ENCODE data around the gene MAP4K4. TPM values are rescaled to one million over a fixed set of nuclear protein-coding genes. Genes with fewer than 3 reads are reported as not detected.

Gene MAP4K4
- total and polyA plus RNA-seq, 2 of the 13 experiments (the other 11 are each of a cell fraction or from before 2014, with no cell fraction given): 105 to 264 TPM

- TF ChIP-seq ZNF318 (CRISPR knock-in tag; IDR thresholded peaks at IDR 0.05): peak; percentile 60; the same call in 1 of the 2 replicates
- 0 out of 2 replicates have a peak, but pooled peaks have one; percentile 25 for TF ChIP-seq PITX1 (CRISPR knock-in tag; IDR thresholded peaks at IDR 0.05)
- peak; percentile 51; the same call in 1 of the 2 replicates for TF ChIP-seq IRF9 (CRISPR knock-in tag; IDR thresholded peaks at IDR 0.05; ENCODE audit: borderline replicate concordance)
- TF ChIP-seq ZNF775 (CRISPR knock-in tag; IDR thresholded peaks at IDR 0.05; ENCODE audit: borderline replicate concordance): peak; percentile 96; the same call in 1 of the 2 replicates
- 0 out of 2 replicates have a peak, but pooled peaks have one; percentile 5 for TF ChIP-seq FOXP4 (CRISPR knock-in tag; IDR thresholded peaks at IDR 0.05)
- peak; percentile 39; the same call in 1 of the 2 replicates for TF ChIP-seq SALL1 (CRISPR knock-in tag; IDR thresholded peaks at IDR 0.05)
- TF ChIP-seq PAXIP1 (CRISPR knock-in tag; conservative IDR thresholded peaks at IDR 0.05): 0 out of 2 replicates have a peak, but pooled peaks have one; percentile 24
- no peak for TF ChIP-seq RORA (CRISPR knock-in tag; IDR thresholded peaks at IDR 0.05)
- no peak for TF ChIP-seq ZIK1 (CRISPR knock-in tag; IDR thresholded peaks at IDR 0.05; ENCODE audit: borderline replicate concordance, low read depth)
- no peak for TF ChIP-seq GATAD2A (CRISPR knock-in tag; IDR thresholded peaks at IDR 0.05)
- no peak for TF ChIP-seq PAX8 (CRISPR knock-in tag; IDR thresholded peaks at IDR 0.05; ENCODE audit: borderline replicate concordance)
Observed at GRCh38 chr2:101741775-101742520, 44.4 kb downstream of the MAP4K4 start (continued).
